PC-3 (cell line): ENCODE results near the gene TRIB2. TPM values are rescaled to one million over a fixed set of nuclear protein-coding genes. Genes with fewer than 3 reads are reported as not detected.

Experiments used
- ATAC-seq: fragments of 200-7000 bp; cut with Tn5 transposase; 2 replicates; pipeline ENCODE4 v1.9.1; 2020; ENCODE audit warnings: mild to moderate bottlenecking, moderate library complexity
- BruUV-seq: library from RNA; stranded (reverse); fragments of 400-500 nt; replicated peaks from 2 replicates; lab custom pipeline; 2021; lab: Mats Ljungman, UMichigan
- CTCF ChIA-PET: fragments of 300-600 bp; sonication (Branson Sonifier 250); formaldehyde crosslinking; loops from one replicate; lab custom pipeline; 2022; ENCODE audit warnings: antibody characterized with exemption; lab: Charles Lee
- POLR2A ChIA-PET: fragments of 300-600 bp; sonication (Branson Sonifier 250); formaldehyde crosslinking; loops from one replicate; lab custom pipeline; 2022; ENCODE audit warnings: antibody characterized with exemption; ENCODE audit not compliant: unreplicated experiment; lab: Charles Lee
- DNase-seq: peaks from one replicate; pipeline ENCODE4 v3.0.0-alpha.2; 2015
- H2AFZ ChIP-seq: fragments of 300-600 bp; sonication (generic); 2 replicates; pipeline ENCODE4 v1.6.0; 2016; ENCODE audit warnings: antibody characterized with exemption, low read length
- H3F3A ChIP-seq: fragments of 300-600 bp; sonication (generic); one replicate; pipeline ENCODE4 v1.6.0; 2017; ENCODE audit warnings: antibody characterized with exemption, low read length, control low read depth, mild to moderate bottlenecking; ENCODE audit not compliant: unreplicated experiment
- H3K27ac ChIP-seq: fragments of 300-600 bp; sonication (generic); 2 replicates; pipeline ENCODE4 v1.5.1; 2016; ENCODE audit warnings: mild to moderate bottlenecking, low read length
- H3K27me3 ChIP-seq: fragments of 300-600 bp; sonication (generic); 2 replicates; pipeline ENCODE4 v1.6.1; 2016; ENCODE audit warnings: low read length, mixed read lengths
- H3K36me3 ChIP-seq: fragments of 300-600 bp; sonication (generic); 2 replicates; pipeline ENCODE4 v1.6.1; 2016; ENCODE audit warnings: low read depth, mixed run types, low read length, mixed read lengths
- H3K4me1 ChIP-seq: fragments of 300-600 bp; sonication (generic); 2 replicates; pipeline ENCODE4 v1.5.1; 2016; ENCODE audit warnings: low read length; ENCODE audit not compliant: insufficient read depth
- H3K4me2 ChIP-seq: fragments of 300-600 bp; sonication (generic); 2 replicates; pipeline ENCODE4 v1.6.0; 2016; ENCODE audit warnings: low read length
- H3K4me3 ChIP-seq: fragments of 300-600 bp; sonication (generic); 2 replicates; pipeline ENCODE4 v1.5.1; 2016; ENCODE audit warnings: mild to moderate bottlenecking, low read length, mixed read lengths
- H3K79me2 ChIP-seq: fragments of 300-600 bp; sonication (generic); 2 replicates; pipeline ENCODE4 v1.6.1; 2017; ENCODE audit warnings: low read length, mixed read lengths
- H3K9ac ChIP-seq: fragments of 300-600 bp; sonication (generic); 2 replicates; pipeline ENCODE4 v1.6.0; 2016; ENCODE audit warnings: mild to moderate bottlenecking, low read length
- H3K9me2 ChIP-seq: fragments of 300-600 bp; sonication (generic); replicated peaks from 2 replicates; pipeline ENCODE4 v1.6.1; 2016; ENCODE audit warnings: mixed run types, low read length, mixed read lengths
- H3K9me3 ChIP-seq: fragments of 300-600 bp; sonication (generic); 2 replicates; pipeline ENCODE4 v1.6.1; 2016; ENCODE audit warnings: low read length, mixed read lengths
- H4K20me1 ChIP-seq: fragments of 300-600 bp; sonication (generic); 2 replicates; pipeline ENCODE4 v1.6.1; 2016; ENCODE audit warnings: low read length, mixed read lengths
- EZH2 ChIP-seq: fragments of 300-600 bp; sonication (generic); IDR thresholded peaks from one replicate; pipeline ENCODE4 v1.6.1; 2017; ENCODE audit warnings: antibody characterized with exemption, mild to moderate bottlenecking, low read length; ENCODE audit not compliant: unreplicated experiment
- EZH2phosphoT487 ChIP-seq: fragments of 300-600 bp; sonication (generic); IDR thresholded peaks from 2 replicates; pipeline ENCODE4 v1.6.1; 2018; ENCODE audit warnings: mild to moderate bottlenecking, antibody characterized with exemption, low read length, borderline replicate concordance
- intact Hi-C: fragments of 100-400 bp; cut with micrococcal nuclease; formaldehyde crosslinking; loops from 2 replicates; pipeline ENCODE4 v1.9.0; 2023
- total RNA-seq: library from RNA; depleted of rRNA; stranded (reverse); fragments of >200 nt; gene quantifications from 2 replicates; pipeline ENCODE4 v1.2.3, GENCODE V29; 2014
- TF ChIP-seq, protein P1 (sequence below): fragments of 300-600 bp; sonication (generic); conservative IDR thresholded peaks from 2 replicates; pipeline ENCODE4 v1.5.1; 2017; ENCODE audit warnings: antibody characterized with exemption, low read depth, mild to moderate bottlenecking, low read length

TRIB2 gene
- total RNA-seq, 1 experiment from 2014 or later = 35.2 TPM

DNA sequence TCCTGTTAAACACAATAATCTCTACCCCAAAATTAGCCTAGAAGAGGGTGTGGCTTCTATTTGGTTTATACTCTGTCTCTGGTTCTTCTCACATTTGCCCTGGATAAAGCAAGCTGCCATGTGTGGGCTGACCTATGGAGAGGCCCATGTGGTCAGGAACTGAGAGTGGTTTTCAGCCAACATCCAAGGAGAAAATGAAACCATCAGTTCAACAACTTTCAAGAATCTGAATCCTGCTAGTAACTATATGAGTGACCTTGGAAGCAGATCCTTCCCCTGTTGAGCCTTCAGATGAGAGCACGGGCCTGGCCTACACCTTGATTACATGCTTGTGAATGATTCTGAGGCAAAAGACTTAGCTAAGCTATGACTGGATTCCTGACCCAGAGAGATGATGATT lies 11.5 kb upstream of the TRIB2 start:
- no peak overlapping the region for H2AFZ ChIP-seq
- intact Hi-C loops = loop anchor here (10.0 kb wide), 1 partner anchor 120 kb away; no protein-coding TSS in a partner anchor
- TF ChIP-seq EZH2phosphoT487 = no peak
- TF ChIP-seq, protein P1, sequence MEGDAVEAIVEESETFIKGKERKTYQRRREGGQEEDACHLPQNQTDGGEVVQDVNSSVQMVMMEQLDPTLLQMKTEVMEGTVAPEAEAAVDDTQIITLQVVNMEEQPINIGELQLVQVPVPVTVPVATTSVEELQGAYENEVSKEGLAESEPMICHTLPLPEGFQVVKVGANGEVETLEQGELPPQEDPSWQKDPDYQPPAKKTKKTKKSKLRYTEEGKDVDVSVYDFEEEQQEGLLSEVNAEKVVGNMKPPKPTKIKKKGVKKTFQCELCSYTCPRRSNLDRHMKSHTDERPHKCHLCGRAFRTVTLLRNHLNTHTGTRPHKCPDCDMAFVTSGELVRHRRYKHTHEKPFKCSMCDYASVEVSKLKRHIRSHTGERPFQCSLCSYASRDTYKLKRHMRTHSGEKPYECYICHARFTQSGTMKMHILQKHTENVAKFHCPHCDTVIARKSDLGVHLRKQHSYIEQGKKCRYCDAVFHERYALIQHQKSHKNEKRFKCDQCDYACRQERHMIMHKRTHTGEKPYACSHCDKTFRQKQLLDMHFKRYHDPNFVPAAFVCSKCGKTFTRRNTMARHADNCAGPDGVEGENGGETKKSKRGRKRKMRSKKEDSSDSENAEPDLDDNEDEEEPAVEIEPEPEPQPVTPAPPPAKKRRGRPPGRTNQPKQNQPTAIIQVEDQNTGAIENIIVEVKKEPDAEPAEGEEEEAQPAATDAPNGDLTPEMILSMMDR = no peak
- no peaks in the 10 kb centered on the region for H4K20me1 ChIP-seq
- peaks cover 63% of the 10 kb centered on the region for H3K4me1 ChIP-seq
- H3K27me3 ChIP-seq = no peaks in the 10 kb centered on the region
- DNase-seq (no peak), ATAC-seq (no peak)
- H3K36me3 ChIP-seq = no peaks in the 10 kb centered on the region
- POLR2A ChIA-PET = no interaction called here
- H3F3A ChIP-seq = peaks cover 16% of the 10 kb centered on the region
- H3K79me2 ChIP-seq = no peaks in the 10 kb centered on the region
- no peak overlapping the region for H3K4me3 ChIP-seq
- H3K9me2 ChIP-seq = no peaks in the 10 kb centered on the region
- peak overlapping the region; percentile 99 for H3K27ac ChIP-seq
- H3K4me2 ChIP-seq = no peak overlapping the region
- BruUV-seq = no TSS peak
- no peak overlapping the region for H3K9ac ChIP-seq
- CTCF ChIA-PET = interaction anchor here (1.9 kb wide), 1 partner anchor 10 kb away, joined by 6 read pairs; no protein-coding TSS in a partner anchor
- no peaks in the 10 kb centered on the region for H3K9me3 ChIP-seq

DNA sequence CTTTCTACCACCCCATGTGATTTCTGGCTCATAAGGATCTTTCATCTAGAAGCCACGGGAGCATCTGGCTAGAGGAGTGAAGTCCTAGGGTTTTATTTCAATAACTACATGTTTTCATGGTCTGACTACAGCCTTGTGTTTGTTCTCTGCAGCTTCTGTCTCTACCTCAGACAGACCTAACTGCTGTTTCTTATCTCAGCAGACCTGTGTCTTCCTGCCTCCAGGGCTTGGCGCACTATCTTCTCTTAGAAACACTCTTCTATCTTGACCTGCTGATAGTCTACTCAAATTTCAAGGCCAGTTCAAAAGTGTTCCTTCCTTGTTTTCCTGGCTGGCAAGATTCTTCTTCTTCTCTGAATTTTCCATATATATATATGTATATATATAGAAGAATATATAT lies 11.0 kb upstream of the TRIB2 start:
- Histone ChIP-seq H3K27ac (no peak overlapping the region), H4K20me1 (no peaks in the 10 kb centered on the region), H3K4me2 (no peak overlapping the region), H3K27me3 (no peaks in the 10 kb centered on the region), H3K9me2 (no peaks in the 10 kb centered on the region), H3K4me3 (no peak overlapping the region), H2AFZ (no peak overlapping the region), H3K9ac (no peak overlapping the region), H3F3A (peaks cover 16% of the 10 kb centered on the region), H3K79me2 (no peaks in the 10 kb centered on the region), H3K4me1 (peaks cover 64% of the 10 kb centered on the region), H3K9me3 (no peaks in the 10 kb centered on the region), H3K36me3 (no peaks in the 10 kb centered on the region)
- ChIA-PET POLR2A (no interaction called here), CTCF (interaction anchor here (1.9 kb wide), 1 partner anchor 10 kb away, joined by 6 read pairs; no protein-coding TSS in a partner anchor)
- no peak for TF ChIP-seq EZH2phosphoT487
- TF ChIP-seq EZH2 = no peak
- TF ChIP-seq, protein P1 = no peak
- ATAC-seq = no peak
- no TSS peak for BruUV-seq
- intact Hi-C loops = loop anchor here (10.0 kb wide), 1 partner anchor 121 kb away; no protein-coding TSS in a partner anchor
- no peak for DNase-seq

DNA sequence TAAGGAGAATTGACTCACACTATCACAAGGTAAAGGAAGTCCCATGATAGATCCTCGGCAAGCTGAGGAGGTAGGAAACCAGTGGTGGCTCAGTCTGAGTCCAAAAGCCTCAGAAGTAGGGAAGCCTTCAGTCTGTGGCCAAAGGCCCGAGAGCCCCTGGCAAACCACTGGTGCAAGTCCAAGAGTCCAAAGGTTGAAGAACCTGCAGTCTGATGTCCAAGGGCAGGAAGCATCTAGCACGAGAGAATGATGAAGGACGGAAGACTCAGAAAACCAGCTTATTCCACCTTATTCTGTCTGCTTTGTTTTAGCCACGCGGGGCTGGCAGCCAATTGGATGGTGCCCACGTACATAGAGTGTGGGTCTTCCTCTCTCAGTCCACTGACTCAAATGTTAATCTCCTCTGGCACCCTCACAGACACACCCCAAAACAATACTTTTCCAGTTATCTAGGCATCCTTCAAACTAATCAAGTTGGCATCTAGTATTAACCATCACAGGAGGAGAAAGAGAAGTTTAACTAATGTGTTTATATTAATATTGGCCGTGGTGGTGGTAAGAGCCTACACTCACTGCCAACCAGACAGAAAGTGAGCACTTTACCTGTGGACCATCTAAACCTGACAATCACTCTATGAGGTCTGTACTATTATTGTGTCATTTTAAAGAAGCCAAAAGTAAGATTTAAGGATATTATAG lies 8.1 kb upstream of the TRIB2 start:
- ATAC-seq (no peak), DNase-seq (no peak)
- TF ChIP-seq, protein P1 = no peak
- TF ChIP-seq EZH2 (no peak), EZH2phosphoT487 (no peak)
- no peak overlapping the region for H3K4me2 ChIP-seq
- no peak overlapping the region for H3K9ac ChIP-seq
- intact Hi-C loops = loop anchor here (10.0 kb wide), 1 partner anchor 124 kb away; no protein-coding TSS in a partner anchor
- no peaks in the 10 kb centered on the region for H3K9me2 ChIP-seq
- no peak overlapping the region for H2AFZ ChIP-seq
- H3K27me3 ChIP-seq = no peaks in the 10 kb centered on the region
- peaks cover 41% of the 10 kb centered on the region for H3K4me1 ChIP-seq
- ChIA-PET CTCF (no interaction called here), POLR2A (no interaction called here)
- no peaks in the 10 kb centered on the region for H3K9me3 ChIP-seq
- H3K79me2 ChIP-seq = no peaks in the 10 kb centered on the region
- no peaks in the 10 kb centered on the region for H3K36me3 ChIP-seq
- BruUV-seq = no TSS peak
- H3F3A ChIP-seq = no peaks in the 10 kb centered on the region
- peak overlapping the region; percentile 66 for H3K27ac ChIP-seq
- H4K20me1 ChIP-seq = no peaks in the 10 kb centered on the region
- H3K4me3 ChIP-seq = no peak overlapping the region
